DMS153 treated with DMSO at 0.1 percent for 48 hours (cell line): ENCODE results near the gene IRF1.
"Not testable (repeated sequence)": the region's sequence is repeated elsewhere in the genome, so short reads cannot be mapped to it uniquely, and the experiment has no call there.

Experiments used
- DNase-seq: peaks from one replicate; lab custom pipeline; 2025; ENCODE audit not compliant: unreplicated experiment; lab: John Stamatoyannopoulos, UW

The IRF1 gene

GRCh38 chr5:132487841-132488555 is 2.6 kb downstream of the IRF1 start:
- DNase-seq, result no peak

DNA sequence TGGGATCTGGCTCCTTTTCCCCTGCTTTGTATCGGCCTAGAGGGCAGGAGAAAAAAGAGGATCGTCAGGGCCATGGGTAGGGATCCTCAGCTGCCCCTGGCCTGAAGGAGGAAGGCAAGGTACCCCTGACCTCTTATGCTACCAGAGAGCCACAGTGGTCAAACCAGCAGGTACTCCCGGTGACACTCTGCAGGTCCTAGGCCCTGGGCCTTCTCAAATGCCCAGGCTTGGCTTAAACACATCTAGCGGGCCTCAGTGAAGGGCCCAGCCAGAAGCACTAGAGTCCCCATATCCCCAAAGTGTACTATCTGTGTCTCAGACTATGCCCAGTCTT is 3.5 kb downstream of the IRF1 start:
- no peak for DNase-seq

- no peak for DNase-seq
Observed at GRCh38 chr5:132486318-132487094, 4.1 kb downstream of the IRF1 start.

- DNase-seq, result no peak
Observed at GRCh38 chr5:132485641-132486317, 4.8 kb downstream of the IRF1 start.

DNA sequence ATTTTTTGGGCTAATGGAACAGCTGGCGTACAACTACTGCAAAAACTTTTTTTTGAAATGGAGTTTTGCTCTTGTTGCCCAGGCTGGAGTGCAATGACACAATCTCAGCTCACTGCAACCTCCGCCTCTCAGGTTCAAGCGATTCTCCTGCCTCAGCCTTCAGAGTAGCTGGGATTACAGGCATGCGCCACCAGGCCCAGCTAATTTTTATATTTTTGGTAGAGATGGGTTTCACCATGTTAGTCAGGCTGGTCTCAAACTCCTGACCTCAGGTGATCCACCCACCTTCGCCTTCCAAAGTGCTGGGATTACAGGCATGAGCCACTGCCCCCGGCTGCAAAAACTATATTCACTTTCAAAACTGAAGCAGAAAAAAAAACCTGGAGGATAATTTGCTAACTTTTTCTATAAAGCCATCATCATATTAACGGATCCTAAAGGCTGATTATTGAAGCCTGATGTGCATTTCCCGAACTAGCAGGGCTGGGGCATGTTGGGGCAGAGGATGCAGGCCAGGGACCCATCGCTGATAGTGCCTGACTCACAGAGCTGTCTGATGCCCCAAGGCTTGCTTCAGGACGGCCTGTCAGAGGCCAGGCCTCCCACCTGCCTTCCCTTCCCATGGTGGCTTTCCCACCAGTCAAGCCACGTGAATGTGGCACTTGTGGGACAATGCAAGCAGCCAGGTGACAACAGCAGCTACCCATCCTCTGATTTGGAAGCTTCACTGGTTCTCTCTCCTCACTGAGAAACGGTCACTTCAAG is 5.5 kb downstream of the IRF1 start:
- DNase-seq, result not testable (repeated sequence)

DNA sequence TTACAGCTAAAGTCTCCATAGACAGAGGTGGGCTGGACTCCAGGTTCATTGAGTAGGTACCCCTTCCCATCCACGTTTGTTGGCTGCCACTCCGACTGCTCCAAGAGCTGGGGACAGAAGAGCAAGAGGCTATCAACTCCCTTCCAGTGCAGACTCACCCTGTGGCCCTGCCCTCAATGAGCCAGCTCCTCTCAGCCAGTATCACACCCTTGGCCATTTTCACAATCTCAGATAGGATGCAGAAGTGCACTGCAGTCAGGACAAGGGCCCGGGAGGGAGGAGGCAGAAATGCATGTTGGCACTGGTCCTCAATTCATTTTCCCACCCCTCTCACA is 6.2 kb downstream of the IRF1 start:
- no peak for DNase-seq

- DNase-seq, result no peak
Observed at GRCh38 chr5:132483661-132484390, 6.7 kb downstream of the IRF1 start.

GRCh38 chr5:132483101-132483500 is 7.5 kb downstream of the IRF1 start:
- DNase-seq, result no peak

DNA sequence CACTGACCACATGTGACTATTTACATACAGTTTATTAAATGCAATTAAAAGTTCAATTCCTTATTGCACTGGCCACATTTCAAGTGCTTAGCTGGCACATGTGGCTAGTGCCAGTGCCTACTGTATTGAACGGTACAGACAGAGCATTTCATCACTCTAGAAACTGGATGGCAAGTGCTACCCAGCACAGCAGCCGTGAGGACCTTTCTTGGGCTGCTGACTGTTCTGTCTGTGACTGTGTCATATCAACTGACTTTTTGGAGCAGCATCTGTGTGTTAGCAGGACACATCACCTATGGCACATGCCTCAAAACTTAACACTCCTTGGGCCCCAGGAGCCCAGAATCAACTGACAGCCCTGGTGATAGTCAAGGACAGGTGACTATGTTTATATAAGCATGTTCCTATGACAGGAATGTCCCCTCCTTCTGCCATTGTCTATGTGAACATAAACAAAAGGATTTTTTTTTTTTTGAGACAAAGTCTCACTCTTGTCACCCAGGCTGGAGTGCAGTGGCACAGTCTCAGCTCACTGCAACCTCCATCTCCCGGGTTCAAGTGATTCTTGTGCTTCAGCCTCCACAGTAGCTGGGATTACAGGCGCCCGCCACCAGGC is 8.9 kb downstream of the IRF1 start:
- no peak for DNase-seq

GRCh38 chr5:132480893-132481595 is 9.5 kb downstream of the IRF1 start:
- no peak for DNase-seq

- DNase-seq, result no peak
Observed at GRCh38 chr5:132480546-132480892, 10.1 kb downstream of the IRF1 start.

DNA sequence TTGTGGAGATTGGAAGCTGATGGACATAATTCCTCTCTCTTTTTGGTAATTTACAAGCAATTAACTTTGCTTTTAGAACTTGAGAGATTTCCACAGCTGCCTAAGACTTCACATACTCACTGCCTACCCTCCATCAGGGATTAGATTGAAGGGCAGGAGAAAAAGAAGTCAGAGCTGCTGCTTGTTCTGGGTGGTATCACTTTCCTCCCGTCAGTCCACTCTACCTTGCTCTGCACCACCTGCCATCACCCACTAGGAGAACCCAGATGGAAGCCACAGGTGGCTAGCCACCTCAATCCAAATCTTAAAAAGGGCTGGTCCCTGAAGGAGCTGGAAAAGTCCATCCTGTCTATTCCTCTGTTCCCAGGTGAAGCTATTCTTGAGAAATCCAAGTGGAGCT is 10.5 kb downstream of the IRF1 start:
- no peak for DNase-seq

- no peak for DNase-seq
Observed at GRCh38 chr5:132479111-132479951, 11.2 kb downstream of the IRF1 start.

- no peak for DNase-seq
Observed at GRCh38 chr5:132478366-132478871, 12.2 kb downstream of the IRF1 start.

DNA sequence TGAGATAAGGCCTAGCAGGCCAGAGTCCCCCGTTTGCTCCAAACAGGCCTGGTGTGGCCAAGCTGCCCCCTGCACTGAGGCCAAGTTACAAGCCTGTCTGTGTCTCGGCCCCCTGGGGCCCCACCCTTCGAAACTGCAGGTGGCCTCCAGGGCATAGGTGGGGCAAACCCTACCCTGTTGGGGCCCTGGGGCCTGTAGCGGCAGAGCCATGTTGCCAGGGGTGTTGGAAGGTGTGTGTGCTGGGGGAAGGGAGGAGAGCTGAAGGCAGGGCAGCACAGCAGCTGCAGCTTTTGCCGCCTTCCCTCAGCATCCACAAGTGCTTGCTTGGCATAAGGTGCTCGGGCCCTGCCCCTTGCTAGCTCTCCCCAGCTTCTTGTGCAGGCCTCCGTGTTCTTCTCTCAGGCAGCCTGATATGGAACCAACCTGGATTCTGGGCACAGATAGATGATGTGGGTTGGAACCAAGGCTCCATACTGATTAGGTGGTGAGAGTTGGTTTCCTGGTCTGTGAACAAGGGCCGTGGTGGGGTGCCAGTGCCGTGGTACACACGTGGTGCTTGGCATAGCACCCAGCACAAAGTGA is 12.7 kb downstream of the IRF1 start:
- no peak for DNase-seq

GRCh38 chr5:132476876-132477781 is 13.4 kb downstream of the IRF1 start:
- no peak for DNase-seq
